Endothelial cell of umbilical vein (primary cell): Measurements from ENCODE around the gene ZNF799. TPM values are rescaled to one million over a fixed set of nuclear protein-coding genes. Genes with fewer than 3 reads are reported as not detected.
"Not testable (repeated sequence)": the region's sequence is repeated elsewhere in the genome, so short reads cannot be mapped to it uniquely, and the experiment has no call there.

Source experiments
- BruUV-seq: library from RNA; stranded (reverse); fragments of 400-500 nt; replicated peaks from 2 replicates; lab custom pipeline; 2021; lab: Mats Ljungman, UMichigan
- CTCF ChIA-PET: fragments of 300-600, 350-600 bp; sonication (Branson Sonifier 250); formaldehyde crosslinking; loops from one replicate; lab custom pipeline; 2021; ENCODE audit warnings: antibody characterized with exemption, inconsistent platforms; lab: Charles Lee
- POLR2A ChIA-PET: fragments of 300-600, 350-600 bp; sonication (Branson Sonifier 250); formaldehyde crosslinking; loops from one replicate; lab custom pipeline; 2021; ENCODE audit warnings: antibody characterized with exemption, inconsistent platforms; lab: Charles Lee
- DNase-seq: peaks from one replicate; pipeline ENCODE4 v3.0.0-alpha.2; 2011; ENCODE audit warnings: low read depth, low spot score
- FAIRE-seq: peaks from 2 replicates; lab custom pipeline; 2011; peaks lifted over from hg19 to GRCh38; lab: Jason Lieb, UNC
- H2AFZ ChIP-seq: 2 replicates; pipeline ENCODE4 v1.6.0; 2012; ENCODE audit warnings: low read depth, low read length, control low read depth, inconsistent platforms
- H3K27ac ChIP-seq: 2 replicates; pipeline ENCODE4 v1.5.1; 2011; ENCODE audit warnings: low read depth, mild to moderate bottlenecking, control low read depth, low read length, moderate library complexity; ENCODE audit not compliant: insufficient read depth
- H3K27me3 ChIP-seq, 2 experiments: 2 replicates each; pipeline versions ENCODE4 v1.6.0 to v1.6.1; 2011; ENCODE audit warnings: low read length in 2 of 2, mixed read lengths in 1 of 2; ENCODE audit not compliant: control insufficient read depth in 2 of 2, insufficient read depth in 2 of 2
- H3K36me3 ChIP-seq, 2 experiments: 2 replicates in 1 of 2; 3 replicates in 1 of 2; pipeline ENCODE4 v1.5.1; 2011; ENCODE audit warnings: low read length in 2 of 2, mild to moderate bottlenecking in 1 of 2, moderate library complexity in 1 of 2; ENCODE audit not compliant: control insufficient read depth in 2 of 2, insufficient read depth in 2 of 2; ENCODE audit errors: extremely low read depth in 1 of 2
- H3K4me1 ChIP-seq: 3 replicates; pipeline ENCODE4 v1.5.1; 2011; ENCODE audit warnings: mild to moderate bottlenecking, low read length; ENCODE audit not compliant: control insufficient read depth, insufficient read depth; ENCODE audit errors: extremely low read depth
- H3K4me2 ChIP-seq: 2 replicates; pipeline ENCODE4 v1.6.1; 2011; ENCODE audit warnings: low read length, control low read depth, mixed read lengths; ENCODE audit not compliant: insufficient read depth
- H3K4me3 ChIP-seq, 3 experiments: fragments of 200-600 bp in 1 of 3; sonication (generic), shearing (Covaris generic) in 1 of 3; replicated peaks in 1 of 3; 2 replicates each; pipeline ENCODE4 v1.5.1; 2011 to 2016; ENCODE audit warnings: control low read depth in 3 of 3, low read length in 3 of 3, mild to moderate bottlenecking in 2 of 3, inconsistent platforms in 1 of 3, low read depth in 1 of 3, moderate library complexity in 1 of 3; ENCODE audit not compliant: insufficient read depth in 1 of 3
- H3K79me2 ChIP-seq: 2 replicates; pipeline ENCODE4 v1.6.0; 2012; ENCODE audit warnings: low read length, inconsistent platforms; ENCODE audit not compliant: control insufficient read depth, insufficient read depth
- H3K9ac ChIP-seq: replicated peaks from 2 replicates; pipeline ENCODE3; 2011; ENCODE audit warnings: low read length, control low read depth; ENCODE audit not compliant: insufficient read depth; ENCODE audit errors: extremely low read depth
- H3K9me1 ChIP-seq: replicated peaks from 3 replicates; pipeline ENCODE4 v1.6.0; 2011; ENCODE audit warnings: mild to moderate bottlenecking, low read length; ENCODE audit not compliant: control insufficient read depth, insufficient read depth; ENCODE audit errors: extremely low read depth
- H3K9me3 ChIP-seq: replicated peaks from 2 replicates; pipeline ENCODE4 v1.5.1; 2012; ENCODE audit warnings: low read length, inconsistent platforms; ENCODE audit not compliant: control insufficient read depth, insufficient read depth
- H4K20me1 ChIP-seq: replicated peaks from 2 replicates; pipeline ENCODE3; 2011; ENCODE audit warnings: mild to moderate bottlenecking, low read length; ENCODE audit not compliant: control insufficient read depth, insufficient read depth; ENCODE audit errors: extremely low read depth
- EZH2 ChIP-seq: IDR thresholded peaks from 2 replicates; pipeline ENCODE4 v1.6.1; 2012; ENCODE audit warnings: borderline replicate concordance, low read depth, mild to moderate bottlenecking, moderate library complexity, low read length, inconsistent platforms; ENCODE audit not compliant: severe bottlenecking
- FOS ChIP-seq: IDR thresholded peaks from 2 replicates; pipeline ENCODE4 v1.6.1; 2011; ENCODE audit warnings: mild to moderate bottlenecking, low read length, moderate library complexity, borderline replicate concordance; ENCODE audit not compliant: insufficient read depth
- GATA2 ChIP-seq: IDR thresholded peaks from 2 replicates; pipeline ENCODE4 v1.7.0; 2011; ENCODE audit warnings: low read depth, mild to moderate bottlenecking, moderate library complexity, mixed read lengths, low read length; ENCODE audit not compliant: insufficient read length, insufficient read depth
- JUN ChIP-seq: IDR thresholded peaks from 2 replicates; pipeline ENCODE4 v1.6.1; 2011; ENCODE audit warnings: borderline replicate concordance, low read depth; ENCODE audit not compliant: insufficient read length, insufficient read depth
- MYC ChIP-seq: IDR thresholded peaks from one replicate; pipeline ENCODE4 v1.6.1; 2011; ENCODE audit warnings: mild to moderate bottlenecking, low read depth, low read length
- POLR2A ChIP-seq: IDR thresholded peaks from 2 replicates; pipeline ENCODE4 v1.6.1; 2012; ENCODE audit warnings: low read depth, mild to moderate bottlenecking, control low read depth, low read length
- POLR2AphosphoS5 ChIP-seq: IDR thresholded peaks from 2 replicates; pipeline ENCODE4 v1.6.1; 2012; ENCODE audit warnings: low read depth, mild to moderate bottlenecking, control low read depth, low read length, moderate library complexity; ENCODE audit not compliant: insufficient read depth
- dilution Hi-C: fragments of 300-500 bp; cut with MboI; formaldehyde crosslinking; loops from one replicate; pipeline ENCODE4 v1.15.0; 2019; ENCODE audit warnings: low sequenced_read_pairs; ENCODE audit not compliant: extremely low pct_ligation_motif_present
- intact Hi-C: fragments of 100-400 bp; cut with micrococcal nuclease; formaldehyde crosslinking; loops from one replicate; pipeline ENCODE4 v1.10.0; 2022
- polyA plus RNA-seq, 4 experiments: library from polyadenylated mRNA; depleted of rRNA in 3 of 4; stranded (reverse) in 3 of 4; unstranded in 1 of 4; fragments of >200 nt; gene quantifications; 2 replicates each; pipeline versions ENCODE4 v1.2.1 to v1.2.3, GENCODE V29; 2011 to 2012; ENCODE audit warnings: missing spikeins in 1 of 4
- total RNA-seq: library from RNA; stranded (reverse); gene quantifications from 2 replicates; pipeline ENCODE4 v1.2.3, GENCODE V29; 2021
- TF ChIP-seq, protein P1 (sequence below), 2 donors: IDR thresholded peaks; 1 replicate in 1 of 2; 2 replicates in 1 of 2; pipeline ENCODE4 v1.5.1; 2011; ENCODE audit warnings: low read length in 2 of 2, mild to moderate bottlenecking in 2 of 2, moderate library complexity in 2 of 2, control low read depth in 1 of 2, inconsistent platforms in 1 of 2, low read depth in 1 of 2; ENCODE audit not compliant: insufficient read depth in 1 of 2; ENCODE audit errors: extremely low read depth in 1 of 2
- TF ChIP-seq, protein P2 (sequence below): IDR thresholded peaks from 2 replicates; pipeline ENCODE4 v1.6.1; 2011; ENCODE audit not compliant: insufficient read depth, insufficient read length

Gene ZNF799
- total and polyA plus RNA-seq, 2 donors (not counting 3 experiments of a cell fraction or from before 2014, with no cell fraction given): 1.0 to 3.0 TPM

DNA sequence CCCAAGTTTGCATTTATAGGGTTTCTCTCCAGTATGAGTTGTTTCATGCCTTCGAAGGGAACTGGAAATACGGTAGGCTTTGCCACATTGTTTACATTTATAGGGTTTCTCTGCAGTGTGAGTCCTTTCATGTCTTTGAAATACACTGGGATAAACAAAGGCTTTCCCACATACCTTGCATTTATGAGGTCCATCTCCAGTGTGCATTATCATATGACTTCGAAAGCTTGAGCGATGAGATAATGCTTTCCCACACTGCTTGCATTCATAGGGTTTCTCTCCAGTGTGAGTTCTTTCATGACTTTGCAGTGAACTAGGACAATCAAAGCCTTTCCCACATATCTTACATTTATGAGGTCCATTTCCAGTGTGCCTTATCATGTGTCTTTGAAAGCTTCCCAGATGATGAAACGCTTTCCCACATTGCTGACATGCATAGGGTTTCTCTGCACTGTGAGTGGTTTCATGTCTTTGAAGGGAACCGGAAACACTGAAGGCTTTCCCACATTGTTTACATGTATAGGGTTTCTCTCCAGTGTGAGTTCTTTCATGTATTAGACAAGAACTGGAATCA lies 29.7 kb upstream of the ZNF799 start:
- H3K4me1 ChIP-seq, H4K20me1 ChIP-seq, H3K9me3 ChIP-seq, DNase-seq, H3K4me2 ChIP-seq, H3K79me2 ChIP-seq, H3K27me3 ChIP-seq, H3K9me1 ChIP-seq, intact Hi-C loops, BruUV-seq, H3K36me3 ChIP-seq, H3K4me3 ChIP-seq, H2AFZ ChIP-seq, H3K27ac ChIP-seq, POLR2A ChIA-PET, FAIRE-seq, CTCF ChIA-PET, H3K9ac ChIP-seq, dilution Hi-C loops: not testable (repeated sequence)

DNA sequence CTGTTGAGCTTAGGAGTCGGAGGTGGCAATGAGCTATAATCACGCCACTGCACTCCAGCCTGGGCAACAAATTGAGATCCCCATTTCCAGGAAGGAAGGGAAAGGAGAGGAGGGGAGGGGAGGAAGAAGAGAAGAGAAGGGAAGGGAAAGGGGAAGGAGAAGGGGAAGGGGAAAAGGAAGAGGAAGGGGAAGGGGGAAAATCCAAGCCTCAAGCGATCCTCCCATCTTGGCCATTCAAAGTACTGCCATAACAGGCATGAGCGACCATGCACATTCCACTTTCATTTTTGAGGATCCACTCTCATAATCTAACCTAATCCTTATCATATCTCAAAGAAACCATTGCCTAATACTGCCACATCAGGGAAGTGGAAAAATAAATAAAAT lies 24.8 kb upstream of the ZNF799 start:
- Histone ChIP-seq H3K79me2 (no peaks in the 10 kb centered on the region), H3K9ac (no peak overlapping the region), H3K4me3 (no peak overlapping the region), H2AFZ (no peak overlapping the region), H4K20me1 (no peaks in the 10 kb centered on the region), H3K36me3 (no peaks in the 10 kb centered on the region), H3K4me1 (no peaks in the 10 kb centered on the region), H3K4me2 (no peak overlapping the region), H3K27ac (no peak overlapping the region), H3K9me3 (peaks cover 4% of the 10 kb centered on the region), H3K27me3 (no peaks in the 10 kb centered on the region), H3K9me1 (no peaks in the 10 kb centered on the region)
- dilution Hi-C loops: no loop called here
- intact Hi-C loops: no loop called here
- ChIA-PET CTCF (no interaction called here), POLR2A (no interaction called here)
- BruUV-seq: no TSS peak
- no peak for FAIRE-seq
- TF ChIP-seq GATA2 (no peak), POLR2AphosphoS5 (no peak), EZH2 (no peak), FOS (no peak), POLR2A (no peak), MYC (no peak), JUN (no peak)
- TF ChIP-seq, protein P1, sequence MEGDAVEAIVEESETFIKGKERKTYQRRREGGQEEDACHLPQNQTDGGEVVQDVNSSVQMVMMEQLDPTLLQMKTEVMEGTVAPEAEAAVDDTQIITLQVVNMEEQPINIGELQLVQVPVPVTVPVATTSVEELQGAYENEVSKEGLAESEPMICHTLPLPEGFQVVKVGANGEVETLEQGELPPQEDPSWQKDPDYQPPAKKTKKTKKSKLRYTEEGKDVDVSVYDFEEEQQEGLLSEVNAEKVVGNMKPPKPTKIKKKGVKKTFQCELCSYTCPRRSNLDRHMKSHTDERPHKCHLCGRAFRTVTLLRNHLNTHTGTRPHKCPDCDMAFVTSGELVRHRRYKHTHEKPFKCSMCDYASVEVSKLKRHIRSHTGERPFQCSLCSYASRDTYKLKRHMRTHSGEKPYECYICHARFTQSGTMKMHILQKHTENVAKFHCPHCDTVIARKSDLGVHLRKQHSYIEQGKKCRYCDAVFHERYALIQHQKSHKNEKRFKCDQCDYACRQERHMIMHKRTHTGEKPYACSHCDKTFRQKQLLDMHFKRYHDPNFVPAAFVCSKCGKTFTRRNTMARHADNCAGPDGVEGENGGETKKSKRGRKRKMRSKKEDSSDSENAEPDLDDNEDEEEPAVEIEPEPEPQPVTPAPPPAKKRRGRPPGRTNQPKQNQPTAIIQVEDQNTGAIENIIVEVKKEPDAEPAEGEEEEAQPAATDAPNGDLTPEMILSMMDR (IDR thresholded peaks at IDR 0.05; ENCODE audit: extremely low read depth in 1 of 2, insufficient read depth in 1 of 2, low read depth in 1 of 2, low read length in 2 of 2): no peak
- TF ChIP-seq, protein P2, sequence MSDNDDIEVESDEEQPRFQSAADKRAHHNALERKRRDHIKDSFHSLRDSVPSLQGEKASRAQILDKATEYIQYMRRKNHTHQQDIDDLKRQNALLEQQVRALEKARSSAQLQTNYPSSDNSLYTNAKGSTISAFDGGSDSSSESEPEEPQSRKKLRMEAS: no peak
- DNase-seq: no peak
